GM20000 (cell line): ENCODE data around the gene LIMCH1.
"Not testable (repeated sequence)": the region's sequence is repeated elsewhere in the genome, so short reads cannot be mapped to it uniquely, and the experiment has no call there.

ENCODE experiments used
- DNase-seq: peaks from one replicate; pipeline ENCODE4 v3.0.0; 2012; ENCODE audit warnings: low spot score
- CTCF ChIP-seq: IDR thresholded peaks from 2 replicates; pipeline ENCODE4 v1.5.1; 2012; ENCODE audit warnings: mild to moderate bottlenecking, control low read depth; ENCODE audit errors: extremely low read depth, missing control alignments

Gene LIMCH1

GRCh38 chr4:41703785-41704184 is 165.8 kb downstream of the LIMCH1 start:
- DNase-seq = no peak
- TF ChIP-seq CTCF = no peak

GRCh38 chr4:41709844-41710481 is 172.0 kb downstream of the LIMCH1 start:
- TF ChIP-seq CTCF = no peak
- no peak for DNase-seq

GRCh38 chr4:41711654-41712053 is 173.7 kb downstream of the LIMCH1 start:
- DNase-seq = not testable (repeated sequence)

GRCh38 chr4:41712425-41712824 is 174.5 kb downstream of the LIMCH1 start:
- no peak for DNase-seq
- no peak for TF ChIP-seq CTCF

- DNase-seq = no peak
- no peak for TF ChIP-seq CTCF
These were observed 175.8 kb downstream of the LIMCH1 start for GRCh38 chr4:41713768-41714167.

- no peak for TF ChIP-seq CTCF
- DNase-seq = no peak
These were observed 176.5 kb downstream of the LIMCH1 start for GRCh38 chr4:41714364-41715000.

GRCh38 chr4:41715155-41715554 is 177.2 kb downstream of the LIMCH1 start:
- no peak for TF ChIP-seq CTCF

GRCh38 chr4:41718907-41719306 is 180.9 kb downstream of the LIMCH1 start:
- DNase-seq = no peak
- TF ChIP-seq CTCF = no peak

More at GRCh38 chr4:41715155-41715554, 177.2 kb downstream of the LIMCH1 start:
- DNase-seq = no peak
